GM13976 (cell line): ENCODE measurements around the gene ASB10.

Experiments used
- DNase-seq: peaks from one replicate; pipeline ENCODE4 v3.0.0; 2012; ENCODE audit warnings: low spot score
- CTCF ChIP-seq: IDR thresholded peaks from 2 replicates; pipeline ENCODE4 v1.5.1; 2012; ENCODE audit warnings: borderline replicate concordance, mild to moderate bottlenecking; ENCODE audit not compliant: insufficient read depth; ENCODE audit errors: extremely low read depth, missing control alignments, control extremely low read depth
- in situ Hi-C: fragments of 300-500 bp; cut with MboI; formaldehyde crosslinking; loops from one replicate; pipeline ENCODE4 v1.12.0; 2022; ENCODE audit warnings: low sequenced_read_pairs, mixed read lengths, inconsistent platforms; ENCODE audit not compliant: unreplicated experiment

ASB10 gene

GRCh38 chr7:151198945-151199848 lies 12.1 kb upstream of the ASB10 start:
- no peak for DNase-seq
- no peak for TF ChIP-seq CTCF
- in situ Hi-C loops = no loop called here

GRCh38 chr7:151197932-151198331 lies 10.9 kb upstream of the ASB10 start:
- DNase-seq = no peak
- TF ChIP-seq CTCF = no peak
- in situ Hi-C loops = no loop called here

- in situ Hi-C loops = no loop called here
- DNase-seq = no peak
- no peak for TF ChIP-seq CTCF
Observed at GRCh38 chr7:151195616-151196450, 8.8 kb upstream of the ASB10 start.

GRCh38 chr7:151194188-151194587 lies 7.1 kb upstream of the ASB10 start:
- TF ChIP-seq CTCF = no peak
- in situ Hi-C loops = no loop called here
- DNase-seq = no peak

GRCh38 chr7:151193203-151193978 lies 6.3 kb upstream of the ASB10 start:
- in situ Hi-C loops = no loop called here
- DNase-seq = no peak
- no peak for TF ChIP-seq CTCF

- DNase-seq = no peak
- TF ChIP-seq CTCF = no peak
- in situ Hi-C loops = no loop called here
Observed at GRCh38 chr7:151192002-151192539, 5.0 kb upstream of the ASB10 start.
